Left renal cortex interstitium (tissue), 4 donors: ENCODE measurements around the gene LSP1. TPM values are rescaled to one million over a fixed set of nuclear protein-coding genes. Genes with fewer than 3 reads are reported as not detected.

Experiments used
- DNase-seq, 4 donors: peaks; one replicate each; pipeline ENCODE4 v3.0.0-alpha.2; 2013; ENCODE audit warnings: low read depth in 4 of 4, low spot score in 2 of 4, missing footprints in 1 of 4
- polyA plus RNA-seq, 4 donors: library from polyadenylated mRNA; unstranded; fragments of 120-200 nt; gene quantifications; one replicate each; pipeline ENCODE4 v1.2.1, GENCODE V29; 2013; ENCODE audit not compliant: insufficient read length in 4 of 4

The LSP1 gene
- polyA plus RNA-seq, 4 donors = 4.6 to 7.8 (median 6.3) TPM

DNA sequence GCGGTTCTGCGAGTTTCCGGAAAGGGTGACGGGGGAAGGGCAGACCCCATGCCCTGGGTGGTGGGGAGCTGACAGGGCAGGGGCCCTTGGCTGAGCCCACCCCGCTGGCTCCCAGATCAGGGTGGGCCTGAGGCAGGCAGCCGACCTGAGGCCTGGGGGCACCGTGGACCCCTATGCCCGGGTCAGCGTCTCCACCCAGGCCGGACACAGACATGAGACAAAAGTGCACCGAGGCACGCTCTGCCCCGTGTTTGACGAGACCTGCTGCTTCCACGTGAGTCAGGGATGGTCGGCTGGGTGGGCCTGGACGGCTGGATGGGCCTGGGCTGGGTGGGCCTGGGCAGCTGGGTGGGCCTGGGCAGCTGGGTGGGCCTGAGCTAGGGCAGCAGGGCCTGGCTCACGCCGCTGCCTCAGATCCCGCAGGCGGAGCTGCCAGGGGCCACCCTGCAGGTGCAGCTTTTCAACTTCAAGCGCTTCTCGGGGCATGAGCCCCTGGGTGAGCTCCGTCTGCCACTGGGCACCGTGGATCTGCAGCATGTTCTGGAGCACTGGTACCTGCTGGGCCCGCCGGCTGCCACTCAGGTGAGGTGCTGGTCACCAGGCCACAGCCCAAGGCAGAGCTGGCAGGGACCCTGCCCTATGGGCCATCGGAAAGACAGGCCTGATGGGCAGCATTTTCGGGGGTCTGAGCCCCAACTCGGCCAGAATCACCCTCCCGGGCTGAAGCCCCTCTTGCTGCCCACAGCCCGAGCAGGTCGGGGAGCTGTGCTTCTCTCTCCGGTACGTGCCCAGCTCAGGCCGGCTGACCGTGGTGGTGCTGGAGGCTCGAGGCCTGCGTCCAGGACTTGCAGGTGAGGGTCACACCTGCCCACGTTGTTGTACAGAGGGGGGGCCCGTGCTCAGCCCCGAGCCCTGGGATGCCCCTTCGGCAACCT is 16.6 kb upstream of the LSP1 start:
- DNase-seq = no peak

DNA sequence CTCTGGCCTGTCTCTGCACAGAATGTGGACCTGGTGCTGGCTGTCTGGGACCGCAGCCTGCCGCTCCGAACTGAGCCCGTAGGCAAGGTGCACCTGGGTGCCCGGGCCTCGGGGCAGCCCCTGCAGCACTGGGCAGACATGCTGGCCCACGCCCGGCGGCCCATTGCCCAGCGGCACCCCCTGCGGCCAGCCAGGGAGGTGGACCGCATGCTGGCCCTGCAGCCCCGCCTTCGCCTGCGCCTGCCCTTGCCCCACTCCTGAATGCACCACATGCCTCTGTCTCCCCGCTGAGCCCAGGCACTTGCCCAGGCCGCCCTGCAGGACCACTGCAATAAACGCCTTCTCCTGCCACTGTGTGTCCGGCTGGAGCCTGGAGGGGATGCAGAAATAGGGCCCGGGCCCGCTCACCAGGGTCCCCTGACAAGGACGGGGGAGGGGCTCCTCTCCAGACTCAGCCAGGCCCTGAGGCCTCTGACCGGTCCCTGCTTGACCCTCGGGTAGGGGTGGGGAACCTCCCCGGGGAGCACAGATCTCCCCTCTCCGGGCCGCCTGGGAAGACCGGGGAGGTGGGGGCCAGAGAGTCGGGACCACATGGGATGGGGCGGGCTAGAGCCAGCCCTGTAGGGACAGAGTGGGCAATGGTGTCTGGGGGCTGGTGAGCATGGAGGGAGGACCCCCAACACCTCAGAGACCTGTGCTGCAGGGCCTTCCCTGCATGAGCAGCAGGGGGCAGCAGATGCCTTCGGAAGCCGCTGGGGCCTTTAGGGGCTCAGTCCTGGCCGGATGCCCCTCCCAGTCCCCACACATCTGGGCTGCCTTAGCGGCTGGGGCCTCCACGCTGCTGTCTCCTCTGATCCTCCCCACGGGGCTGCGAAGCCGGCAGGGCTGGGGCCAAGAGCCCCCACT is 15.5 kb upstream of the LSP1 start:
- no peak for DNase-seq

- DNase-seq = no peak
These were observed 14.8 kb upstream of the LSP1 start for GRCh38 chr11:1838077-1838425.

GRCh38 chr11:1838426-1839144 is 14.3 kb upstream of the LSP1 start, which contains the start of gene TNNI2:
Gene TNNI2, plus strand, starts transcription at chr11:1838981. Its CDS starts 716 bp downstream, at chr11:1839697.
- no peak for DNase-seq

DNA sequence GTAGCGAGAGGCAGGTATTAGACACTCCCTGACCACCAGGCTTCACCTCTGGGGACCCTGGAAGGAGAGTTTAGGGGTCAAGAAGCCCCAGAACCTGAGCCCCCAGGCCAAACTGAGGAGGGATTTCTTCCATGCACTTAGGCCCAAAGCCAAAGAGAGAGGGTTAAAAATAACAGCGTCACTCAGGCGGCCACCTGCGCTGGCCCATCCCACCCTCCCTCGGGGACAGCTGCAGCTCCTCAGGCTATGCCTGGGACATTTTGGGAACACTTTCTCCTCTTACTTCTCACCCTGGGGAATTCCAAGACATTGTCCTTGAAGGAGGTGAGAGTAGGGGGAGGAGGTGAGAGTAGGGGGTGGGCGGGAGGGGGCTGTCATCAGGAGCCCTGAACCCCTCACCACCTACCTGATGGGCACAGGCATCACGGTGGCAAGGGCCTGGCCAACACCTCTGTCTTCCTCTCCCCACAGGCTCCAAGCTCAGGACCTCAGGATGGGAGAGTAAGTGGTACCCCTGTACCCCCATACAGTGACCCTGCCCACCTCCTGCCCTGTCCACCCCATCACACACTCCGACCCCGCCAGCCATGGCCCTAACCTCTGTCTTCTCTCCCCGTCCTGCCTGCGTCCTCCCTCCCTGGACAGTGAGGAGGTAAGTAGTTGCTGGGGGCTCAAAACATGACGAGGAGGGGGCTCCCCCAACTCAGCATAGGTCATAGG is 13.5 kb upstream of the LSP1 start:
- no peak for DNase-seq

DNA sequence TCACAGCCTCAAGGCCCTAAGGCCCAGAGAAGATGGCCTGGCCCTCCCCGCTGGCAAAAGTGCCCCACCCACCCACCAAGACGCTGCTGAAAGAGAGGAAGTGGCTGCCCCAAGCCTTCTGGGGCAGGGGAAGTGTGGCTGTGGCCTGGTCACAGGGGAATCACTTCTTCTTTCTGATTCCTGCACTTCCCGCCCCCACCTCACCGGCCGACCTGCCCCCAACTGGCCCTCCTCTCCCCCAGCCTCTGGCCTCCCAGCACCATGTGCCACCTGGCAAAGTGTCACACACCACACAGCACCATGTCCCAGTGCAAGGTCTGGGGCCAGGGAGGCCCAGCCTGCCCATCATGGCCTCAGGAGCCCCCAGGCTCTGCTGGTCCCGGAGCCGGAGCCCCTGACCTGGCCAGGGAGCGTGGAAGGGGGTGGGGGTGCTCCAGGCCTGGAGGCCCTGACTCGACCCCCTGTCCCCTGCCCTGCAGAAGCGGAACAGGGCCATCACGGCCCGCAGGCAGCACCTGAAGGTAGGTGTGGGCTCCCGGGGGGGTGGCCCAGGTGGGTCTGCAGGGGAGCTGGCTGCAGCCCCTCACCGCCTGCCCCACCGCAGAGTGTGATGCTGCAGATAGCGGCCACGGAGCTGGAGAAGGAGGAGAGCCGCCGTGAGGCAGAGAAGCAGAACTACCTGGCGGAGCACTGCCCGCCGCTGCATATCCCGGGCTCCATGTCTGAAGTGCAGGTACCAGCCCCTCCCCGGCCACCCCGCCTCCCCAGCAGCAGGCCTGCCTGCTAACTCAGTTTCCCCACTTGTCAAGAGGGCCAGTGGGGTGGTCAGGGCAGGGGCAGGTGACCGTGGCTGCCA is 12.7 kb upstream of the LSP1 start:
- no peak for DNase-seq

DNA sequence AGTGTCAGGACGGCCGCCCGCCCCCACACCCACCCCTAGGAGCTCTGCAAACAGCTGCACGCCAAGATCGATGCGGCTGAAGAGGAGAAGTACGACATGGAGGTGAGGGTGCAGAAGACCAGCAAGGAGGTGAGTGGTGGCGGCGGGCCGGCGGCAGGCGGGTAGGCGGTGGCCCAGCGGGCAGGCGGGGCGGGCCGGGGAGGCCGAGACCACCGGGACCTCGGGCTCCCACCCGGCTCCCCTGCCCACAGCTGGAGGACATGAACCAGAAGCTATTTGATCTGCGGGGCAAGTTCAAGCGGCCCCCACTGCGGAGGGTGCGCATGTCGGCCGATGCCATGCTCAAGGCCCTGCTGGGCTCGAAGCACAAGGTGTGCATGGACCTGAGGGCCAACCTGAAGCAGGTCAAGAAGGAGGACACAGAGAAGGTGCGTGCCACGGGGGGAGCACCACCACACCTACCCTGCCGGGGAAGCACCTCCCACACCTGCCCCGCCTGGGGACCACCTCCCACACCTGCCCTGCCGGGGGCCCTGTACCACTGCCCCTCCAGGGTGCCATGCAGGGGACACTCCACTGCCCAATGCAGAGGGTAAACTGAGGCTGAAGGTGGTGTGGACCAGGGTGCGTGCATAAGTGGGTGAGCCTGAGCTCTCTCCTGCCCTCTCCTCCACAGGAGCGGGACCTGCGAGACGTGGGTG is 12.0 kb upstream of the LSP1 start:
- DNase-seq = no peak

- DNase-seq = no peak
These were observed 11.3 kb upstream of the LSP1 start for GRCh38 chr11:1841511-1842148.

DNA sequence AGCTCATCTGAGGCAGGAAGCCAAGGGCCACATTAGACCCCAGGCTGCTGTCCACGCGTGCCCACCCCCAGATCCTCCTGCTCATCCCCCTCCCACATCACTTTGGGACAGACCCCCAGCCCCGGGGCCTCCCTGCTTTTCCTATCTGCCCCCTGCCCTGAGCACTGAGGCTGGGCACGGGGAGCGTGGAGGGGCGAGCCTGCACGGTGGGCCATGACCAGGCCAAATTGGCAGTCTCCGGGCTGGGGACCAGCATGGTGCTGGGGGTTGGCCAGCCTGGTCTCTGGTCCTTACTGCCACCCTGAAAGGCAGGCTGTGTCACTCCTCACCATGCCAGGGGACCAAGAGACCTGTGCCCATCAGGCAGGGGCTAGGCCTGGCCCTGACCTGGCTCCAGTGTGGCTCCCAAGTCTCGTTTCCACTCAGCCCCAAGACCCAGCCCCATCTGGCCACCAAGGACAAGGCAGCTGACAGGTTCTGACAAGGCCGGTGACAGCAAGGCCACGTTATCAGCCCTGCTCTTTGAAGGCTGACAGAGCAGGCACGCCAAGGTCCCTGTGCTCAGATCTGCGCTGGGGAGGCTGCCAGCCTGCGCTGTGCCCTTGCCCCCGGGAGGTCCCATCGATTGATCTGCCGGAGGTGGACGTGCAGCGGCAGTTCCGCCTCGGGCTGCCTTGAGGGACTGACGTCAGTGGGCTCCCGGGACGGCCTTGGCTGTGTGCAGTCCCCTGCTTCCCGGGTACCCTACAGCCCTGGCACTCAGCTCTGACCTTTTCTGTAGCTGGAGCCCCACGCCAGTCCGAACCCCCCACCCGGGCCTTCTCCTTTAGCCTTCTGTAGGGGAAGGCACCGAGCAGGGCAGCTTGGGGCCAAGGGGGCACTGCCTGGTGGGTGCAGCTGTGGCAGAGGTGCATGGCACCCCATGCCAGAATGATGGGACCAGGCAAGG is 10.5 kb upstream of the LSP1 start:
- DNase-seq = no peak

- no peak for DNase-seq
These were observed 9.8 kb upstream of the LSP1 start for GRCh38 chr11:1843098-1843473.

DNA sequence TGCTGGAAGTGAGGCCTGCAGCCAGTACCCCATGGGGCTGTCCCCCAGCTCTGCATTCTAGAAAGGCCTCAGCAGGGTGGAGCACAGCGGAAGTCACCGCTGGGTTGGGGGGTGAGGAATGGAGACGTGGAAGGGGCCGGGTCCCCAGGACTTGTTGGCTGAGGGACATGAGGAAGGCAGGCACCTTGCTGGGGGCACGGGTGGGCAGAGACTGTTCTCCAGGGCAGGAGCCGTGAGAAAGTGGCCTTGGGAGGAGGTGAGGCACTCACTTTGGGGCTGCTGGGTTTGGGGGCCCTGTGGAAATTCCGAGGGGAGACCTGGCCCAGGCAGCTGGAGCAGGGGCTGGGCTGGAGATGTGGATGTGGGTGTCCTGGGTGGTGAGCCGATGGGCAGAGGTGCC is 9.1 kb upstream of the LSP1 start:
- no peak for DNase-seq

GRCh38 chr11:1844221-1845094 is 8.4 kb upstream of the LSP1 start:
- no peak for DNase-seq

GRCh38 chr11:1845095-1845429 is 7.8 kb upstream of the LSP1 start:
- DNase-seq = no peak

DNA sequence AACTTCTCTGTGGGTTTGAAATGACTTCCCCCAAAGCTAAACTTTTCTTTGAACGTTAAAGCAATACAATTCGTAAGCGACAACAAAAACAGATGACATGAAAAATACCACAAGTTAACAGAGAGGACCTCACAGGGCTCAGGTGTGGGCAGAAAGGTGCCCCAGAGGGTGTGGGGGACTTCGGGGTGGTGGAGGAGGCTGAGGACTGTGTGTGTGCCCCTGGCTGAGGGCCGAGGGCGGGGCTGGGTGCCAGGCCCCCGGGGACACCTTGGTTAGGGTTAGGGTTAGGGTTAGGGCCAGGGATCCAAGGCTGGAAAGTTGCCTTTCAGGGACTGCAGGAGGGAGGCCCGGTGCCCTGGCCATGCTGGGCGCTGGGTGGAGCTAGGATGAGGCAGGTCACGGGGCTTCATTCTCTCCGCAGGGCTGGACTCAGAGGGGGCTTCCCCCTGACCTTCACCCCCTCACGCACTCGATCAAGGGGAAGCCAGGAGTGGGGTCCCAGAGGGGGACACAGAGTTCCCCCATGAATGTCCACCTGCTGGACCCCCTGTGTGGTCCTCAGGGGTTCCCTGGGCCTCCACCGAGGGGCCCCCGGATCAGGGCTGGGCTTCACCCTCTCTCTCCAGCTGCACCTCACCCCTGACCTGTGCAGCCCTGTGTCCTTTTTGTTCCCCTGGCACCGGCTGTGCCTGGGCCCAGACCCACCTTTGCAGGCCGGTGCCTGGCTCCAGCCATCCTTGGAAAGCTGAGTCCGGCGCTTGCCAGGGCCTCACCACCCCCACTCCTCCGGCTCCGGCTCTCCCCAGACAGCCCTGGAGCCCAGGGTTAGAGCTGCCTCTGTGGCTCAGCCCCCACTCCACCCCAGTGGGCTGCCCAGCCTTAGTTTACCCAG is 7.1 kb upstream of the LSP1 start:
- no peak for DNase-seq

GRCh38 chr11:1846453-1846932 is 6.4 kb upstream of the LSP1 start:
- DNase-seq = no peak
